ENCODE data around the gene CCSER2. TPM values are rescaled to one million over a fixed set of nuclear protein-coding genes. Genes with fewer than 3 reads are reported as not detected.
A peak's percentile ranks its signal among the peaks of the same experiment; 100 is the strongest.

Gene CCSER2
- total RNA-seq, 1 donor from 2014 or later = 66.1 TPM

- no peaks in the 10 kb centered on the region for H3K4me1 ChIP-seq
- no peak for TF ChIP-seq CTCF (IDR thresholded peaks at IDR 0.05)
- no peaks in the 10 kb centered on the region for H3K27me3 ChIP-seq (ENCODE audit: low read depth)
- H3K27ac ChIP-seq = no peak overlapping the region
- no peaks in the 10 kb centered on the region for H3K9me3 ChIP-seq
- DNase-seq = no peak
- no peak overlapping the region for H3K4me3 ChIP-seq
- ATAC-seq = no peak
- intact Hi-C loops (cut with DNase I) = no loop called here
- H3K36me3 ChIP-seq = peaks cover 4% of the 10 kb centered on the region
Observed at GRCh38 chr10:84391326-84391725, 62.9 kb downstream of the CCSER2 start.

GRCh38 chr10:84392181-84392580 lies 63.8 kb downstream of the CCSER2 start:
- Histone ChIP-seq H3K4me1 (no peaks in the 10 kb centered on the region), H3K9me3 (no peaks in the 10 kb centered on the region), H3K27ac (no peak overlapping the region), H3K27me3 (ENCODE audit: low read depth) (no peaks in the 10 kb centered on the region), H3K4me3 (no peak overlapping the region), H3K36me3 (peaks cover 4% of the 10 kb centered on the region)
- intact Hi-C loops (cut with DNase I) = no loop called here
- ATAC-seq (no peak), DNase-seq (no peak)
- TF ChIP-seq CTCF (IDR thresholded peaks at IDR 0.05) = no peak

GRCh38 chr10:84395581-84395980 lies 67.2 kb downstream of the CCSER2 start:
- Histone ChIP-seq H3K36me3 (no peaks in the 10 kb centered on the region), H3K27me3 (ENCODE audit: low read depth) (no peaks in the 10 kb centered on the region), H3K4me3 (no peak overlapping the region), H3K4me1 (peaks cover 13% of the 10 kb centered on the region), H3K27ac (no peak overlapping the region), H3K9me3 (no peaks in the 10 kb centered on the region)
- DNase-seq = no peak
- TF ChIP-seq CTCF (IDR thresholded peaks at IDR 0.05) = no peak
- peak in 1 of 2 donors; percentile 29 for ATAC-seq
- intact Hi-C loops (cut with DNase I) = no loop called here

GRCh38 chr10:84397735-84398144 lies 69.4 kb downstream of the CCSER2 start:
- DNase-seq = no peak
- peaks cover 25% of the 10 kb centered on the region for H3K4me1 ChIP-seq
- intact Hi-C loops (cut with DNase I) = no loop called here
- ATAC-seq = no peak
- no peak for TF ChIP-seq CTCF (IDR thresholded peaks at IDR 0.05)
- H3K4me3 ChIP-seq = no peak overlapping the region
- H3K9me3 ChIP-seq = no peaks in the 10 kb centered on the region
- no peaks in the 10 kb centered on the region for H3K27me3 ChIP-seq (ENCODE audit: low read depth)
- no peaks in the 10 kb centered on the region for H3K36me3 ChIP-seq
- no peak overlapping the region for H3K27ac ChIP-seq

- ATAC-seq (no peak), DNase-seq (no peak)
- intact Hi-C loops (cut with DNase I) = no loop called here
- Histone ChIP-seq H3K36me3 (no peaks in the 10 kb centered on the region), H3K4me1 (peaks cover 25% of the 10 kb centered on the region), H3K4me3 (no peak overlapping the region), H3K27ac (no peak overlapping the region), H3K9me3 (no peaks in the 10 kb centered on the region), H3K27me3 (ENCODE audit: low read depth) (no peaks in the 10 kb centered on the region)
- no peak for TF ChIP-seq CTCF (IDR thresholded peaks at IDR 0.05)
Observed at GRCh38 chr10:84398696-84399095, 70.3 kb downstream of the CCSER2 start.
